PC-9 (cell line): Measurements from ENCODE around the gene CFAP97. TPM values are rescaled to one million over a fixed set of nuclear protein-coding genes. Genes with fewer than 3 reads are reported as not detected.
"Not testable (repeated sequence)": the region's sequence is repeated elsewhere in the genome, so short reads cannot be mapped to it uniquely, and the experiment has no call there.

ENCODE experiments used
- BruUV-seq: library from RNA; stranded (reverse); fragments of 400-500 nt; replicated peaks from 2 replicates; lab custom pipeline; 2021; lab: Mats Ljungman, UMichigan
- CTCF ChIA-PET: fragments of 300-600 bp; sonication (Branson Sonifier 250); formaldehyde crosslinking; loops from one replicate; lab custom pipeline; 2022; ENCODE audit warnings: antibody characterized with exemption; lab: Charles Lee
- POLR2A ChIA-PET: fragments of 300-600 bp; sonication (Branson Sonifier 250); formaldehyde crosslinking; loops from one replicate; lab custom pipeline; 2022; ENCODE audit warnings: antibody characterized with exemption; ENCODE audit not compliant: unreplicated experiment; lab: Charles Lee
- DNase-seq, 2 experiments: peaks; one replicate each; pipeline versions ENCODE4 v3.0.0 to v3.0.0-alpha.2; 2015 to 2022; ENCODE audit warnings: mixed read lengths in 1 of 2
- H2AFZ ChIP-seq: fragments of 200-600 bp; sonication (generic); 2 replicates; pipeline ENCODE4 v1.8.1; 2017; ENCODE audit warnings: antibody characterized with exemption
- H3F3A ChIP-seq: fragments of 200-600 bp; sonication (generic); 2 replicates; pipeline ENCODE4 v1.8.1; 2017; ENCODE audit warnings: antibody characterized with exemption, mild to moderate bottlenecking, low read depth; ENCODE audit not compliant: insufficient read depth
- H3K27ac ChIP-seq: fragments of 200-600 bp; sonication (generic); 2 replicates; pipeline ENCODE4 v1.6.1; 2016; ENCODE audit warnings: mixed run types
- H3K27me3 ChIP-seq: fragments of 200-600 bp; sonication (generic); 2 replicates; pipeline ENCODE4 v1.6.1; 2016; ENCODE audit warnings: low read depth, mixed run types; ENCODE audit not compliant: insufficient read depth
- H3K36me3 ChIP-seq: fragments of 200-600 bp; sonication (generic); 2 replicates; pipeline ENCODE4 v1.6.1; 2016; ENCODE audit warnings: low read depth, mixed run types
- H3K4me1 ChIP-seq: fragments of 200-600 bp; sonication (generic); replicated peaks from 2 replicates; pipeline ENCODE4 v1.6.1; 2016; ENCODE audit warnings: mixed run types; ENCODE audit not compliant: insufficient read depth
- H3K4me2 ChIP-seq: fragments of 200-600 bp; sonication (generic); 2 replicates; pipeline ENCODE4 v1.6.1; 2017; ENCODE audit warnings: mixed run types
- H3K4me3 ChIP-seq: fragments of 200-600 bp; sonication (generic); 2 replicates; pipeline ENCODE4 v1.6.1; 2016; ENCODE audit warnings: mixed run types
- H3K79me2 ChIP-seq: fragments of 200-600 bp; sonication (generic); 2 replicates; pipeline ENCODE4 v1.6.1; 2017; ENCODE audit warnings: low read depth, mixed run types
- H3K9me2 ChIP-seq: fragments of 200-600 bp; sonication (generic); 2 replicates; pipeline ENCODE4 v1.8.1; 2017; ENCODE audit warnings: mild to moderate bottlenecking; ENCODE audit not compliant: insufficient read depth
- H3K9me3 ChIP-seq: fragments of 200-600 bp; sonication (generic); 2 replicates; pipeline ENCODE4 v1.8.1; 2016; ENCODE audit warnings: low read depth; ENCODE audit not compliant: insufficient read depth
- H4K20me1 ChIP-seq: fragments of 200-600 bp; sonication (generic); 2 replicates; pipeline ENCODE4 v1.8.1; 2017; ENCODE audit not compliant: insufficient read depth
- CTCF ChIP-seq: fragments of 200-600 bp; sonication (generic); conservative IDR thresholded peaks from 2 replicates; pipeline ENCODE4 v1.6.1; 2017; ENCODE audit warnings: mixed run types, antibody characterized with exemption, mild to moderate bottlenecking, moderate library complexity
- EZH2 ChIP-seq: fragments of 200-600 bp; sonication (generic); IDR thresholded peaks from 2 replicates; pipeline ENCODE4 v1.8.0; 2017; ENCODE audit warnings: antibody characterized with exemption, low read depth
- intact Hi-C: fragments of 100-400 bp; cut with micrococcal nuclease; formaldehyde crosslinking; loops from one replicate; pipeline ENCODE4 v1.10.0; 2022; ENCODE audit not compliant: unreplicated experiment
- total RNA-seq: library from RNA; stranded (reverse); gene quantifications from 2 replicates; pipeline ENCODE4 v1.2.3, GENCODE V29; 2021

The CFAP97 gene
- total RNA-seq, 1 experiment from 2014 or later: 48.2 TPM

GRCh38 chr4:185243879-185244278 lies 40.1 kb upstream of the CFAP97 start:
- no peak for TF ChIP-seq EZH2
- Histone ChIP-seq H3K27ac (no peak overlapping the region), H3K4me1 (no peaks in the 10 kb centered on the region), H2AFZ (no peak overlapping the region), H3K4me3 (no peak overlapping the region), H3K36me3 (no peaks in the 10 kb centered on the region), H4K20me1 (no peaks in the 10 kb centered on the region), H3K9me3 (no peaks in the 10 kb centered on the region), H3F3A (no peaks in the 10 kb centered on the region), H3K79me2 (no peaks in the 10 kb centered on the region), H3K4me2 (no peak overlapping the region), H3K27me3 (no peaks in the 10 kb centered on the region), H3K9me2 (no peaks in the 10 kb centered on the region)
- no peak for DNase-seq
- intact Hi-C loops: no loop called here
- no TSS peak for BruUV-seq
- ChIA-PET POLR2A (no interaction called here), CTCF (no interaction called here)

- Histone ChIP-seq H3K27me3 (no peaks in the 10 kb centered on the region), H3K27ac (no peak overlapping the region), H3K9me3 (0 out of 2 replicates have a peak, but pooled peaks cover 3% of the 10 kb centered on the region), H3K4me1 (no peaks in the 10 kb centered on the region), H3K4me2 (no peak overlapping the region), H2AFZ (no peak overlapping the region), H3F3A (no peaks in the 10 kb centered on the region), H3K4me3 (no peak overlapping the region), H3K36me3 (no peaks in the 10 kb centered on the region), H3K79me2 (no peaks in the 10 kb centered on the region), H3K9me2 (no peaks in the 10 kb centered on the region), H4K20me1 (no peaks in the 10 kb centered on the region)
- CTCF ChIA-PET: no interaction called here
- TF ChIP-seq EZH2: no peak
- TF ChIP-seq CTCF: no peak
- intact Hi-C loops: no loop called here
- BruUV-seq: no TSS peak
- no peak for DNase-seq
- POLR2A ChIA-PET: no interaction called here
These were observed 39.1 kb upstream of the CFAP97 start for GRCh38 chr4:185242749-185243533.

GRCh38 chr4:185240486-185240885 lies 36.7 kb upstream of the CFAP97 start:
- H3K4me2 ChIP-seq, BruUV-seq, H3F3A ChIP-seq, H4K20me1 ChIP-seq, H3K9me2 ChIP-seq, H3K9me3 ChIP-seq, POLR2A ChIA-PET, H3K27ac ChIP-seq, H3K27me3 ChIP-seq, H3K4me3 ChIP-seq, H3K36me3 ChIP-seq, H3K79me2 ChIP-seq, CTCF ChIA-PET, intact Hi-C loops, H2AFZ ChIP-seq, DNase-seq: not testable (repeated sequence)
- H3K4me1 ChIP-seq: peaks cover 18% of the 10 kb centered on the region

- CTCF ChIA-PET: no interaction called here
- DNase-seq: no peak
- Histone ChIP-seq H3K9me2 (no peaks in the 10 kb centered on the region), H3K36me3 (no peaks in the 10 kb centered on the region), H3K27ac (no peak overlapping the region), H2AFZ (no peak overlapping the region), H3K9me3 (0 out of 2 replicates have a peak, but pooled peaks cover 3% of the 10 kb centered on the region), H3K4me1 (peaks cover 20% of the 10 kb centered on the region), H3F3A (no peaks in the 10 kb centered on the region), H3K27me3 (no peaks in the 10 kb centered on the region), H3K4me3 (no peak overlapping the region), H4K20me1 (no peaks in the 10 kb centered on the region), H3K79me2 (0 out of 2 replicates have a peak, but pooled peaks cover 8% of the 10 kb centered on the region), H3K4me2 (no peak overlapping the region)
- intact Hi-C loops: no loop called here
- BruUV-seq: no TSS peak
- POLR2A ChIA-PET: no interaction called here
- TF ChIP-seq EZH2 (no peak), CTCF (no peak)
These were observed 35.0 kb upstream of the CFAP97 start for GRCh38 chr4:185238750-185239149.
